HG03103 (cell line): Measurements from ENCODE around the gene MEI4.
"Not testable (repeated sequence)": the region's sequence is repeated elsewhere in the genome, so short reads cannot be mapped to it uniquely, and the experiment has no call there.

Source experiments
- ATAC-seq: cut with Tn5 transposase; IDR thresholded peaks from one replicate; pipeline ENCODE4 v1.9.1; 2021; ENCODE audit warnings: low read depth; ENCODE audit not compliant: unreplicated experiment

MEI4 gene

GRCh38 chr6:77674211-77674610 is 21.4 kb downstream of the MEI4 start:
- ATAC-seq = no peak

GRCh38 chr6:77678048-77678447 is 25.2 kb downstream of the MEI4 start:
- no peak for ATAC-seq

GRCh38 chr6:77683515-77683914 is 30.7 kb downstream of the MEI4 start:
- no peak for ATAC-seq

- no peak for ATAC-seq
Measured at GRCh38 chr6:77686931-77687330, 34.1 kb downstream of the MEI4 start.

- no peak for ATAC-seq
Measured at GRCh38 chr6:77688649-77689048, 35.8 kb downstream of the MEI4 start.

- not testable (repeated sequence) for ATAC-seq
Measured at GRCh38 chr6:77700095-77700494, 47.3 kb downstream of the MEI4 start.

- ATAC-seq = no peak
Measured at GRCh38 chr6:77707603-77708002, 54.8 kb downstream of the MEI4 start.

- no peak for ATAC-seq
Measured at GRCh38 chr6:77715588-77715987, 62.7 kb downstream of the MEI4 start.

- no peak for ATAC-seq
Measured at GRCh38 chr6:77716311-77716710, 63.5 kb downstream of the MEI4 start.

- ATAC-seq = not testable (repeated sequence)
Measured at GRCh38 chr6:77736010-77736409, 83.2 kb downstream of the MEI4 start.

- ATAC-seq = no peak
Measured at GRCh38 chr6:77740380-77740779, 87.5 kb downstream of the MEI4 start.

- ATAC-seq = not testable (repeated sequence)
Measured at GRCh38 chr6:77752156-77752555, 99.3 kb downstream of the MEI4 start.

GRCh38 chr6:77762386-77762785 is 109.5 kb downstream of the MEI4 start:
- no peak for ATAC-seq

- no peak for ATAC-seq
Measured at GRCh38 chr6:77763124-77763523, 110.3 kb downstream of the MEI4 start.

- no peak for ATAC-seq
Measured at GRCh38 chr6:77764364-77764763, 111.5 kb downstream of the MEI4 start.

- ATAC-seq = no peak
Measured at GRCh38 chr6:77773157-77773822, 120.5 kb downstream of the MEI4 start.

GRCh38 chr6:77774457-77774856 is 121.6 kb downstream of the MEI4 start:
- ATAC-seq = no peak

- no peak for ATAC-seq
Measured at GRCh38 chr6:77776441-77776840, 123.6 kb downstream of the MEI4 start.

- ATAC-seq = no peak
Measured at GRCh38 chr6:77778527-77778926, 125.7 kb downstream of the MEI4 start.

- no peak for ATAC-seq
Measured at GRCh38 chr6:77786935-77787629, 134.2 kb downstream of the MEI4 start.

- no peak for ATAC-seq
Measured at GRCh38 chr6:77796824-77797809, 144.3 kb downstream of the MEI4 start.
